Tibial artery (tissue), 4 donors: ENCODE results near the gene PRKG1.

Experiments used
- DNase-seq, 2 donors: peaks; one replicate each; pipeline ENCODE4 v3.0.0-alpha.2; 2019
- H3K27ac ChIP-seq, 2 donors: fragments of 200-600 bp; sonication (generic) in 1 of 2; 1 replicate in 1 of 2; 2 replicates in 1 of 2; pipeline ENCODE4 v1.5.1; 2018 to 2019; ENCODE audit warnings: mild to moderate bottlenecking in 1 of 2
- H3K27me3 ChIP-seq, 2 donors: fragments of 200-600 bp; sonication (generic) in 1 of 2; one replicate each; pipeline versions ENCODE4 v1.5.1 to v1.6.0; 2016 to 2019
- H3K36me3 ChIP-seq, 3 donors: fragments of 200-600 bp; sonication (generic) in 2 of 3; one replicate each; pipeline ENCODE4 v1.5.1; 2016 to 2019; ENCODE audit warnings: mild to moderate bottlenecking in 2 of 3
- H3K4me1 ChIP-seq, 4 donors: fragments of 200-600 bp; sonication (generic) in 2 of 4; 1 replicate in 3 of 4; 2 replicates in 1 of 4; pipeline ENCODE4 v1.5.1; 2016 to 2019
- H3K4me3 ChIP-seq, 2 donors: fragments of 200-600 bp; sonication (generic) in 1 of 2; 1 replicate in 1 of 2; 2 replicates in 1 of 2; pipeline ENCODE4 v1.5.1; 2018 to 2019; ENCODE audit warnings: mild to moderate bottlenecking in 2 of 2
- H3K9me3 ChIP-seq, 3 donors: fragments of 200-600 bp; sonication (generic) in 1 of 3; one replicate each; pipeline ENCODE4 v1.5.1; 2016 to 2019
- intact Hi-C: fragments of 100-400 bp; cut with DNase I; formaldehyde crosslinking; loops from one replicate; pipeline ENCODE4 v1.15.0; 2023; ENCODE audit warnings: low total_unique reads
- TF ChIP-seq, protein P1 (sequence below), 2 experiments: fragments of 200-600 bp in 1 of 2; fragments of 450-650 bp in 1 of 2; IDR thresholded peaks; one replicate each; pipeline ENCODE4 v1.5.1; 2017 to 2019; ENCODE audit warnings: antibody characterized with exemption in 2 of 2, mild to moderate bottlenecking in 1 of 2, moderate library complexity in 1 of 2

Gene PRKG1

GRCh38 chr10:51878695-51879094, 804.4 kb downstream of the PRKG1 start:
- intact Hi-C loops = no loop called here
- no peaks in the 10 kb centered on the region for H3K27me3 ChIP-seq
- no peak overlapping the region for H3K4me3 ChIP-seq
- peak overlapping the region; percentile 30 to 44 for H3K27ac ChIP-seq
- TF ChIP-seq, protein P1, sequence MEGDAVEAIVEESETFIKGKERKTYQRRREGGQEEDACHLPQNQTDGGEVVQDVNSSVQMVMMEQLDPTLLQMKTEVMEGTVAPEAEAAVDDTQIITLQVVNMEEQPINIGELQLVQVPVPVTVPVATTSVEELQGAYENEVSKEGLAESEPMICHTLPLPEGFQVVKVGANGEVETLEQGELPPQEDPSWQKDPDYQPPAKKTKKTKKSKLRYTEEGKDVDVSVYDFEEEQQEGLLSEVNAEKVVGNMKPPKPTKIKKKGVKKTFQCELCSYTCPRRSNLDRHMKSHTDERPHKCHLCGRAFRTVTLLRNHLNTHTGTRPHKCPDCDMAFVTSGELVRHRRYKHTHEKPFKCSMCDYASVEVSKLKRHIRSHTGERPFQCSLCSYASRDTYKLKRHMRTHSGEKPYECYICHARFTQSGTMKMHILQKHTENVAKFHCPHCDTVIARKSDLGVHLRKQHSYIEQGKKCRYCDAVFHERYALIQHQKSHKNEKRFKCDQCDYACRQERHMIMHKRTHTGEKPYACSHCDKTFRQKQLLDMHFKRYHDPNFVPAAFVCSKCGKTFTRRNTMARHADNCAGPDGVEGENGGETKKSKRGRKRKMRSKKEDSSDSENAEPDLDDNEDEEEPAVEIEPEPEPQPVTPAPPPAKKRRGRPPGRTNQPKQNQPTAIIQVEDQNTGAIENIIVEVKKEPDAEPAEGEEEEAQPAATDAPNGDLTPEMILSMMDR (IDR thresholded peaks at IDR 0.05) = no peak
- H3K36me3 ChIP-seq = no peaks in the 10 kb centered on the region
- no peaks in the 10 kb centered on the region for H3K9me3 ChIP-seq
- peaks cover 0 to 46% (median 15%) of the 10 kb centered on the region in 4 donors for H3K4me1 ChIP-seq
- no peak for DNase-seq

- H3K9me3 ChIP-seq = no peaks in the 10 kb centered on the region
- H3K4me3 ChIP-seq = no peak overlapping the region
- peaks cover 0 to 46% (median 15%) of the 10 kb centered on the region in 4 donors for H3K4me1 ChIP-seq
- peak; percentile 52 to 70 for DNase-seq
- no peaks in the 10 kb centered on the region for H3K27me3 ChIP-seq
- no peaks in the 10 kb centered on the region for H3K36me3 ChIP-seq
- TF ChIP-seq, protein P1 (IDR thresholded peaks at IDR 0.05) = no peak
- H3K27ac ChIP-seq = peak overlapping the region; percentile 30 to 44
- intact Hi-C loops = no loop called here
Observed at GRCh38 chr10:51879238-51879637, 805.0 kb downstream of the PRKG1 start.

DNA sequence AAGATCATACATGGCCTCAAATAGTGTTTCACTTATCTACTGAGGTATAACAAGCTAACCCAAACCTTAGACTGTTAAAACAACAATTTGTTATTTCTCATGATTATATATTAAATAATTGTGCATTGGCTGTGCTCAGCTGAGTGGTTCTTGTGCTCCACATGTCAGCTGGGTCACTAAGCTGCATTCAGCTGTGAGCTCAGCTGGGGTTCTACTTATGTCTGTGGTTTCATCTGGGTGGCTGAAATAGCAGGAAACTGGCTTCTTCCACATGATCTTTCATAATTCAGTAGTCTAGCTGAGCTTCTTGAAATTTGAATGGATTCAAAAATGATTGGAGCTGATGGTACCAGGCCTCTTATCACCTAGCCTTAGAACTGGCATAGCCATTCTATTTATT, 806.9 kb downstream of the PRKG1 start:
- H3K9me3 ChIP-seq = no peaks in the 10 kb centered on the region
- H3K4me1 ChIP-seq = peaks cover 0 to 56% (median 17%) of the 10 kb centered on the region in 4 donors
- no peaks in the 10 kb centered on the region for H3K27me3 ChIP-seq
- no peaks in the 10 kb centered on the region for H3K36me3 ChIP-seq
- no peak overlapping the region for H3K27ac ChIP-seq
- no peak overlapping the region for H3K4me3 ChIP-seq
- TF ChIP-seq, protein P1 (IDR thresholded peaks at IDR 0.05) = no peak
- no peak for DNase-seq
- intact Hi-C loops = no loop called here

DNA sequence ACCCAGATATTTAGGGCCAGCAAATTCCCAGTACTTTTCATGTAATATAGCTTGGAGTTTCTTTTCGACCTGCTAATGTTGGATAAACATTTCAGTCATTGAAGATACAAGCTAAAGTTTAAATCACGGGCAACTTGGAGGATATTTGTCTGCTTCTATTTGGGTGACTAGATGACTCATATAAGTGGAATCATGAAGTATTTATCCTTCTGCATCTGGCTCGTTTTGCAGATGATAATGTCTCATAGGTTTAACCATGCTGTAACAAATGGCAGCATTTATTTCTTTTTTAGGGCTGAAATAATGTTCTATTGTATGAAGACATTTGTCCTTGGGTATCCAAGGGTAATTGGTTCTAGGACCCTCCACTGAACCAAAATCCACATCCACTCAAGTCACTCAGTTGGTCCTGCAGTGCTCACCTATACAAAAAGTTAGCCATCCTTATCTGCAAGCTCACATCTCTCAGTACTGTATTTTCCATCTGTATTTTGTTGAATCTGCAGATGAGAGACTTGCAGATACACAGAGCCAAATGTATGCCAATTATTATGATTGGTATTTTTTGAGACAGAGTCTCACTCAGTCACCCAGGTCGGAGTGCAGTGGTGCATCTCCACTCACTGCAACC, 812.3 kb downstream of the PRKG1 start:
- H3K9me3 ChIP-seq = no peaks in the 10 kb centered on the region
- H3K27ac ChIP-seq = peak overlapping the region in 1 of 2 donors; percentile 4
- DNase-seq = no peak
- no peak overlapping the region for H3K4me3 ChIP-seq
- H3K36me3 ChIP-seq = no peaks in the 10 kb centered on the region
- H3K27me3 ChIP-seq = no peaks in the 10 kb centered on the region
- TF ChIP-seq, protein P1 (IDR thresholded peaks at IDR 0.05) = no peak
- intact Hi-C loops = no loop called here
- H3K4me1 ChIP-seq = peaks cover 0 to 44% (median 16%) of the 10 kb centered on the region in 4 donors

GRCh38 chr10:51888263-51888662, 814.0 kb downstream of the PRKG1 start:
- peak overlapping the region; percentile 3 to 35 for H3K27ac ChIP-seq
- TF ChIP-seq, protein P1 (IDR thresholded peaks at IDR 0.05) = no peak
- H3K4me3 ChIP-seq = no peak overlapping the region
- no peaks in the 10 kb centered on the region for H3K9me3 ChIP-seq
- intact Hi-C loops = no loop called here
- H3K36me3 ChIP-seq = no peaks in the 10 kb centered on the region
- no peaks in the 10 kb centered on the region for H3K27me3 ChIP-seq
- no peak for DNase-seq
- H3K4me1 ChIP-seq = peaks cover 0 to 54% (median 17%) of the 10 kb centered on the region in 4 donors
